ENCODE results near the gene PBRM1. TPM values are rescaled to one million over a fixed set of nuclear protein-coding genes. Genes with fewer than 3 reads are reported as not detected.

PBRM1 gene
- total and polyA plus RNA-seq, 2 of the 8 experiments (the other 6 are each of a cell fraction or from before 2014, with no cell fraction given): 19.3 to 65.8 TPM

DNA sequence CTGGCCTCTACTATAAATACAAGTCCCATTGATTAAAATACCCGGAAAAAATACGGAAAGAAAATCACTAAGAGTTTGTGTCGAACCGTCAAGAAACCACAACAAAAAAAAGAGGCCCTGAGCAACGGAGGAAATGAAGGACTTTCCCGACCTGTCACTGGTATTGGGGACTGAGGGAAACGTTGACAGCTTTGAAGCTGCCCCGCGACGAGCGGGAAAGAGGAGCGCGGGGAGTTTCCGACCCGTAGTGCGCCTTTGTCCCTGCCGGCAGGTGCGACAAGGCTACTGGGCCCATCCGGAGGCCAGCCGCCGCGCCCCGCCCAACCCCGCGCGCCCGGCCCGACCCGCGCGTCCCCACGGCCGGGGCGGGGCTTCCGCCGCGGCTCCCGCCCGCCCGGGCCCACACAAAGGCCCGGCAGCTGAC, 416 bp downstream of the PBRM1 start (continued):
- no peak for TF ChIP-seq SP4 (IDR thresholded peaks at IDR 0.05; ENCODE audit: low read length)
- TF ChIP-seq SIN3A (conservative IDR thresholded peaks at IDR 0.05 in 1 of 2, IDR thresholded peaks at IDR 0.05 in 1 of 2; ENCODE audit: low read depth in 1 of 2, low read length in 2 of 2): peak; percentile 97

Measured in H1 (cell line).